Measurements from ENCODE around the gene HMGN2. TPM values are rescaled to one million over a fixed set of nuclear protein-coding genes. Genes with fewer than 3 reads are reported as not detected.
A peak's percentile ranks its signal among the peaks of the same experiment; 100 is the strongest.

The HMGN2 gene
- total and polyA plus RNA-seq, 10 of the 15 experiments (the other 5 are each of a cell fraction or from before 2014, with no cell fraction given), result 249 to 2,682 (median 694) TPM

DNA sequence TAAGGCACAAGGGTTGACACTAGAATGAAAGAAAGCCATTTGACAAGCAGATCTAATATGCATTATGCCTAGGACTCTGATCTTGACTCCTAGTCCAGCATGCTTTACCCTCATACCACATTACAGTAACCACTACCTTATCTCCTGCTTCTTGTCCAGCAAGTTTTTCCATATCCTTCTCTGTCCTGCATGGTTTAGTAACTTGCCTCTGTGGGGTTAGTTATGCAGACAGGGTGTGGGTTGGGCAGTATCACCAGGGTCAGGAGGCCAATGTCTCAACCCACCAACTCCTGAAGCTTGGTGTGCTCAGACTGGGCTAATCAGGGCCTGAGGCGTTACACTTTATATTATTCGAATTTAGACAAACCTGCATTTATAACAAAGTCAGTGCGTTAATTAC, 21.3 kb upstream of the HMGN2 start:
- ATAC-seq, result no peak
- ChIA-PET SMC1A (ENCODE audit: uncharacterized antibody, unreplicated experiment) (interaction anchor here (0.6 kb wide), 1 partner anchor 33 kb away, joined by 3 read pairs; no protein-coding TSS in a partner anchor), CTCF (interaction anchor here (1.5 kb wide), 1 partner anchor 19 kb away, joined by 4 read pairs; no protein-coding TSS in a partner anchor), RAD21 (ENCODE audit: unreplicated experiment) (no interaction called here), POLR2A (interaction anchor here (0.6 kb wide), 1 partner anchor 194 kb away, joined by 3 read pairs; no protein-coding TSS in a partner anchor)
- no peak for FAIRE-seq
- H3K4me3 ChIP-seq, result no peak overlapping the region
- WGBS (ENCODE audit: insufficient coverage, insufficient replicate concordance, low lambda C conversion rate, missing lambda C conversion rate), result 93% methylated on average over 3 of the region's 3 CpGs
- intact Hi-C loops (cut with micrococcal nuclease; ENCODE audit: unreplicated experiment) (no loop called here), in situ Hi-C loops (cut with MboI) (no loop called here)
- no peak overlapping the region for H3K4me2 ChIP-seq (ENCODE audit: control insufficient read depth, insufficient read depth)
- TSS peak; percentile 10 for BruUV-seq (replicated peaks)
- H3K36me3 ChIP-seq (ENCODE audit: control insufficient read depth in 2 of 2, insufficient read depth in 2 of 2, low read length in 1 of 2), result peaks cover 3 to 13% of the 10 kb centered on the region in 2 experiments
- no peaks in the 10 kb centered on the region for H3K79me2 ChIP-seq (ENCODE audit: control insufficient read depth, insufficient read depth, low read length)
- no peak overlapping the region for H2AFZ ChIP-seq (ENCODE audit: control insufficient read depth, low read depth, low read length)
- no peaks in the 10 kb centered on the region for H3K4me1 ChIP-seq (ENCODE audit: control insufficient read depth, insufficient read depth, low read length)
- no peak overlapping the region for H3K9ac ChIP-seq (ENCODE audit: control insufficient read depth, insufficient read depth, low read length)
- TF ChIP-seq ZBED1 (IDR thresholded peaks at IDR 0.05; ENCODE audit: borderline replicate concordance) (no peak), GATAD2B (conservative IDR thresholded peaks at IDR 0.05; ENCODE audit: low read depth) (no peak), YY1 (IDR thresholded peaks at IDR 0.05; ENCODE audit: low read depth, low read length) (no peak), CHD1 (IDR thresholded peaks at IDR 0.05; ENCODE audit: low read depth, low read length) (no peak), SRF (IDR thresholded peaks at IDR 0.05; ENCODE audit: low read depth in 2 of 2, low read length in 2 of 2) (no peak), TCF3 (IDR thresholded peaks at IDR 0.05; ENCODE audit: borderline replicate concordance, insufficient read depth, low read depth, low read length) (no peak), TCF7 (IDR thresholded peaks at IDR 0.05; ENCODE audit: borderline replicate concordance) (no peak)
- TF ChIP-seq, protein P1, sequence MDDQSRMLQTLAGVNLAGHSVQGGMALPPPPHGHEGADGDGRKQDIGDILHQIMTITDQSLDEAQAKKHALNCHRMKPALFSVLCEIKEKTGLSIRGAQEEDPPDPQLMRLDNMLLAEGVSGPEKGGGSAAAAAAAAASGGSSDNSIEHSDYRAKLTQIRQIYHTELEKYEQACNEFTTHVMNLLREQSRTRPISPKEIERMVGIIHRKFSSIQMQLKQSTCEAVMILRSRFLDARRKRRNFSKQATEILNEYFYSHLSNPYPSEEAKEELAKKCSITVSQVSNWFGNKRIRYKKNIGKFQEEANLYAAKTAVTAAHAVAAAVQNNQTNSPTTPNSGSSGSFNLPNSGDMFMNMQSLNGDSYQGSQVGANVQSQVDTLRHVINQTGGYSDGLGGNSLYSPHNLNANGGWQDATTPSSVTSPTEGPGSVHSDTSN (IDR thresholded peaks at IDR 0.05; ENCODE audit: insufficient replicate concordance, low read depth, low read length), result no peak
- H3K27me3 ChIP-seq (replicated peaks in 1 of 2; ENCODE audit: control insufficient read depth in 2 of 2, insufficient read depth in 2 of 2, low read length in 1 of 2), result no peaks in the 10 kb centered on the region
- DNase-seq (ENCODE audit: low read depth, low spot score), result no peak
- H4K20me1 ChIP-seq (ENCODE audit: control insufficient read depth, insufficient read depth), result no peaks in the 10 kb centered on the region
- no peaks in the 10 kb centered on the region for H3K9me3 ChIP-seq (replicated peaks; ENCODE audit: control insufficient read depth, insufficient read depth, low read length)
- no peak overlapping the region for H3K27ac ChIP-seq (ENCODE audit: control insufficient read depth, insufficient read depth)
